IPS-18c (cell line): ENCODE data around the gene CNST.
"Not testable (repeated sequence)": the region's sequence is repeated elsewhere in the genome, so short reads cannot be mapped to it uniquely, and the experiment has no call there.

Source experiments
- H3K4me3 ChIP-seq: 2 replicates; pipeline ENCODE4 v1.7.0; 2013; ENCODE audit warnings: low read depth, mild to moderate bottlenecking, low read length, moderate library complexity; ENCODE audit not compliant: insufficient read depth
- H3K9me3 ChIP-seq: one replicate; pipeline ENCODE4 v1.6.1; 2013; ENCODE audit warnings: mild to moderate bottlenecking, low read length, moderate library complexity; ENCODE audit not compliant: control insufficient read depth, insufficient read depth

The CNST gene

DNA sequence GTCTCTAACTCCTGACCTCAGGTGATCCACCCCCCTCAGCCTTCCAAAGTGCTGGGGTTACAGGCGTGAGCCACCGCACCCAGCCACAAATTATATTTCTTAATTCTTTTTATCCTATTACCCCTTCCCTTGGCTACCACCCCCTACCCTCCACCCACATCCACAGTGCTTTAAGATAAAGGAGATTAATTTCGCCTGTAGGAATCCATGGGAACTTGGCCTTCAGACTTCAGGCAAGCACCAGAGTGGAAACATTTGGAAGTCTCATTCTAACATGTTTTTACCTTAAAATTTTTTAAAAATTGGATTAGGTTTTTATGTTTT lies 10.4 kb downstream of the CNST start:
- Histone ChIP-seq H3K4me3 (no peak overlapping the region), H3K9me3 (no peaks in the 10 kb centered on the region)

DNA sequence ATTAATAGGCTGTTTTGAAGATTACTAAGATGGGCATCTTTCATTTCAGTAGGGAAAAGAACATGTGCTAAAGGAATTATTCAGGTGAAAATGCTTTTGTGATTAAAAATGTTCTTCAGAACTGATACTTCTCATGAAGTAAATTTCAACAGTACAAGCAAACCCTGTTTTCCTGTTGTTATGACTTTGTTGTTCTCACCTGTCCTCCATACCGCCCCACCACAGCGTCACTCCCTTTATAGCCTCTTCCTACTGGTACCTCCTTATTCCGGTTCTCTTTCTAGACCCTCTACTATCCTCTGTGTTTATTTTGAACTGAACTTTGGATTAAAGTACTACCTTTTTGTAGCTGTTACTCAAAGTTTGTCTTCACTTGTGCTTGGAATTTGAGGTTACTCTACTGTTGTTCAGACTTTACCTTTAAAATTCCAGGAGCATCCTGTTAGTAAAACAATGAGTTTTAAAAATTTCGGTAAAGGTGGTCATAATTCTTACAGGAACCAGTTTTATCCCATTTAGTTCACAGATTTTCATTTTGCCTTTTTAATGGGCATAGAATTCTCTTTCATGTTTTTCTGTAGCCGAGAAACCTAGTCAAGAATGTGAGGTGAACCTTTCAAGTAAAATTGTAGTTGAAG lies 10.9 kb downstream of the CNST start:
- no peaks in the 10 kb centered on the region for H3K9me3 ChIP-seq
- no peak overlapping the region for H3K4me3 ChIP-seq

DNA sequence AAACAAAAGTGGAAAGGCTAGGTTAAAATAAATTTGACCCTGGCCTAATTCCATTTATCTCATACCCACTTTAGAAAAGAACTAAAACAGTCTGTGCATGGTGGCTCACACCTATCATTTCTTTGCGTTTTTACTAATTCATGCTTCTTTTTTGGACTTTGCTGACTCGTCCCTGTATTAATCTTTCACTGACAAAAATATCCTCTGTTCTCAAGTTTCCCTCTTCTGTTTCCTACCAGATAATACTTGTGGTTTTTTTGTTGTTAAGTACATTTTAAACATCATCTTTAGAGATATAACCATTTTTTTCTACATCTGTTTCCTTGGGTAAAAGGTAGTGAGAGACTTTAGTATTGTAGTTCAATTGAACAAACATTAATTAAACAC lies 11.5 kb downstream of the CNST start:
- no peak overlapping the region for H3K4me3 ChIP-seq

GRCh38 chr1:246579818-246580217 lies 13.6 kb downstream of the CNST start:
- no peak overlapping the region for H3K4me3 ChIP-seq
- no peaks in the 10 kb centered on the region for H3K9me3 ChIP-seq

More for the DNA sequence above, 11.5 kb downstream of the CNST start:
- H3K9me3 ChIP-seq = no peaks in the 10 kb centered on the region

DNA sequence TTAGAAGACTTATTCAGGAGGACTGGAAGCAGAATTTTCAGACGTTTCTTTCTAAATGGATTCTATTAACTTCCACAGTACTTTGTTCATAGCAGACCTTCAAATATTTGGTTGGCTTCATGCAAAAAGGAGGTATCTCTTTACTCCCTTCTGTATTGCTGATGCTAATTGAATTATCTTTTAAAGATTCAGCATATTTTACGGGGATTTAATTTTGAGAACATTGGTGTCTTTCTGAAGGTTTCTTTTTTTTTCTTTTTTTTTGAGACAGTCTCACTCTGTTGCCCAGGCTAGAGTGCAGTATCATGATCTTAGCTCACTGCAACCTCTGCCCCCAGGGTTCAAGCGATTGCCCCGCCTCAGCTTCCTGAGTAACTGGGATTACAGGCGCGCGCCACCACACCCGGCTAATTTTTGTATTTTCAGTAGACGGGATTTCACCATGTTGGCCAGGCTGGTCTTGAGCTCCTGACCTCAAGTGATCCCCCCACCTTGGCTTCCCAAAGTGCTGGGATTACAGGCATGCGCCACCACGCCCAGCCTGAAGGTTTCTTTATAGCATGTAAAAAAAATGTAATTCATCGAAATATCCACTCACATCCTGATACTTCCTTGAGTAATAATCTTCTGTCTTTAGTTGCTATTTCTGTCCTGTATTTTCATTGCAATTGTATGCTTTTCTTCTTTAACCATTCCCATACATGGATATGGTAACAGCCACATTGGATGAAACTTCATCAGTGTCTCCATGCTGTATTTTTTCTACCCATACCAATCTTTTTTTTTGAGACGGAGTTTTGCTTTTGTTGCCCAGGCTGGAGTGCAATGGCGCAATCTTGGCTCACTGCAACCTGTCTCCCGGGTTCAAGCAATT lies 14.5 kb downstream of the CNST start:
- H3K9me3 ChIP-seq = no peaks in the 10 kb centered on the region
- H3K4me3 ChIP-seq = no peak overlapping the region

GRCh38 chr1:246582301-246583055 lies 16.2 kb downstream of the CNST start:
- H3K4me3 ChIP-seq = no peak overlapping the region
- H3K9me3 ChIP-seq = no peaks in the 10 kb centered on the region

DNA sequence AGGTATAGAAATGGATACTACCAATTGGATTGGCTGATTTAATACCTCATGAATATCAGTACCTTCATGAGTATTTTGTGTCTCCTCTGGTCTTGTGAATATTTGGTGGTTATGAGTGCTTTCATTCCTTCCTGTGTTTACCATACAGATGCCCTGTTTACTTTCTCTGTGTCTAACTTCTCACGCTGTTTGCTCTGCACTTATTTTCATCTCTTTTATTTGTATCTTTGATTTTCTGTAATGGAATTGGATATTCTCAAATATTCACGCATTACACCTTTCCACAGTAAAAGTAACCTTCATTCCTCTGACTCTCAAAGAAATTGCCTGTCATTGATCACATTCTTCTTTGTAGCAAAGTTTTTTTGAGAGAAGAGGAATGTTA lies 16.8 kb downstream of the CNST start:
- Histone ChIP-seq H3K4me3 (no peak overlapping the region), H3K9me3 (no peaks in the 10 kb centered on the region)

GRCh38 chr1:246583448-246584185 lies 17.4 kb downstream of the CNST start:
- no peaks in the 10 kb centered on the region for H3K9me3 ChIP-seq
- H3K4me3 ChIP-seq = no peak overlapping the region

- H3K9me3 ChIP-seq = no peaks in the 10 kb centered on the region
- no peak overlapping the region for H3K4me3 ChIP-seq
Measured at GRCh38 chr1:246587032-246587431, 20.8 kb downstream of the CNST start.

- Histone ChIP-seq H3K9me3 (no peaks in the 10 kb centered on the region), H3K4me3 (no peak overlapping the region)
Measured at GRCh38 chr1:246587606-246588005, 21.4 kb downstream of the CNST start.

DNA sequence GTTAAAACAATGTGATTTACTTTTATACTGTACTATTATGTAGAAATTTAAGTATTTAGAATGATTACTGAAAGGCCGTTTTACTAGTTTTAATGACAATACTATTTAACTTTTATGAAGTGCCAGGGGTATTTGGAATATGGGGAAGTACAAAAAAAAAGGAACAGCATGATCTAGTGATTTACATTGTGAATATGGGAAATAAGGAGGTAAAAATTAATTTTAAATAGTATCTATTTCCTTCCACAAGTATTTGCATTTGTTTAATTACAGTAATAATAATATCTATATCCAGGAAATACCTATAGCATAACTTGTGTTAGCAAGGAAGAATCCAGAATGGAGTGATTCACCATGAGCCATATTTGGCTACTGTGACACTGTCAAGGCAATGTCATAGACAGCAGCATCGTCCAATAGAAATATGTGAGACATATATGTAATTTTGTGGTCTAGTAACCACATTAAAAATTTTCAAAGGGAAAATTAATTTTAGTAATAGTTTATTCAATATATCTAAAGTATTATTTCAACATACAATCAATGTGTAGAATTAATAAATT lies 22.0 kb downstream of the CNST start:
- Histone ChIP-seq H3K4me3 (no peak overlapping the region), H3K9me3 (no peaks in the 10 kb centered on the region)

GRCh38 chr1:246589919-246590318 lies 23.7 kb downstream of the CNST start:
- H3K9me3 ChIP-seq, H3K4me3 ChIP-seq: not testable (repeated sequence)

DNA sequence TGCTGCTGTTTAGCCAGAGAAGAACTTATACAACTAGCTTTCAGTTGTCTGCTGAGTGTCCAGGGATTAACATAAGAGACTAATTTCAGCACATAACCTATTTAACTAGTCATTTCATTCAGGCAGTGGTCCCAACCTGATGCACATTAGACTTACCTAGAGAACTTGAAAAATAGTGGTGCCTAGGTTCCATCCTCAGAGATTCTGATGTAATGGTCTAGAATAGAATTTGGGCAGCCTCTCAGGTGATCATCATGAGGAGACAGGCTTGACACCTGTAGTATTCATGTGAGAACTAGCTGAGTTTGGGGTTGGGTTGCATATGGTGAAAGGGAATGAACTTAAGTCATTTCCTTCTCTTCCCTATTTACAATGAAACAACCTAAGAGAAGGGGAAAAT lies 24.8 kb downstream of the CNST start:
- Histone ChIP-seq H3K9me3 (no peaks in the 10 kb centered on the region), H3K4me3 (no peak overlapping the region)

- Histone ChIP-seq H3K9me3 (no peaks in the 10 kb centered on the region), H3K4me3 (no peak overlapping the region)
Measured at GRCh38 chr1:246591504-246591903, 25.2 kb downstream of the CNST start.

GRCh38 chr1:246591958-246592357 lies 25.7 kb downstream of the CNST start:
- Histone ChIP-seq H3K9me3 (no peaks in the 10 kb centered on the region), H3K4me3 (no peak overlapping the region)

DNA sequence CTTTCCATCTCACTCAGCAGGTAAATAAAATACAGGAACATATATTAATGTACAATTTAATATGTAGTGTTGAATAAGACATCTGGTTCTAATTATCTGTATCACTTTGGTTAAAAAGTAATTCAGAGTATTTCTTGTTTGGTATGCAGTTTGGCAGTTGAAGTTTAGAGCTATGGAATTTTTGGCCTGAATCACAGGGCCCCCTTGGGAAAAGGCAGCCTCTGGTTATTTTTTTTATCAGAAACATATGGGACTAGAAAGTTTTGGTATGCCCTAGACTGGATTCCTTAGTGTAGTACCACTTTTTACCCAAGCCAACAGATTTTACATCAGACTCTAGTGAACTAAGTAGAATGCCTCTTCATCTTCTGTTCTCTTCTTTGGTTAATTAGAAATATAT lies 26.4 kb downstream of the CNST start:
- no peaks in the 10 kb centered on the region for H3K9me3 ChIP-seq
- H3K4me3 ChIP-seq = no peak overlapping the region

DNA sequence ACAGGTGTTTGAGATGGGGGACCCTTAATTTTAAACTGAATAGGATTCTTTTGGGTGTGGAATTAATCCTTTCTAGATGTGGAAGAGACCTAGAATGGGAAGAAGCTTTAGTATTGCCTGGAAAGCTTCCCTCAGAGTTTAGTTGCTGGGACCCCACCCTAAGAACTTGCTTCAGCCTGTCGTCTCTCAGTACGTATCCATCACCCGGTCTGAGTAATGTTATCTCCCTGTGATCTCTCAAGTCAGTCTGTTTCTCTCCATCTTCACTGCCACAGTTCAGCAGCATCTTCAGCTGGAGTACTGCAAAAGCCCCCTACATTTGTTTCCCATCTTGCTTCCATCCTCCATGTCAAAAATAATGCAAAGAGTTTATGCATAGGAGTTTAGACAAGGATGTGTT lies 28.9 kb downstream of the CNST start:
- Histone ChIP-seq H3K9me3 (no peaks in the 10 kb centered on the region), H3K4me3 (no peak overlapping the region)
